HepG2 (cell line): ENCODE measurements around the gene GSPT1. TPM values are rescaled to one million over a fixed set of nuclear protein-coding genes. Genes with fewer than 3 reads are reported as not detected.
"Not testable (repeated sequence)": the region's sequence is repeated elsewhere in the genome, so short reads cannot be mapped to it uniquely, and the experiment has no call there.

Experiments used
- ATAC-seq: fragments of 200-7000 bp; cut with Tn5 transposase; 3 replicates; pipeline ENCODE4 v1.9.1; 2020; ENCODE audit warnings: mild to moderate bottlenecking, moderate library complexity
- BruUV-seq: library from RNA; stranded (reverse); fragments of 400-500 nt; replicated peaks from 2 replicates; lab custom pipeline; 2021; lab: Mats Ljungman, UMichigan
- CTCF ChIA-PET: fragments of 300-600 bp; formaldehyde crosslinking; extraction: SDS; loops from one replicate; lab custom pipeline; 2021; ENCODE audit warnings: low total read pairs, inconsistent platforms, low intra/inter-chr PET ratio; lab: Yijun Ruan, JAX
- POLR2A ChIA-PET: fragments of 350-600 bp; sonication (Branson Sonifier 250); formaldehyde crosslinking; loops from one replicate; lab custom pipeline; 2020; ENCODE audit warnings: antibody characterized with exemption, inconsistent platforms; lab: Yijun Ruan, JAX
- DNase-seq: peaks from one replicate; pipeline ENCODE4 v3.0.0-alpha.2; 2015; ENCODE audit warnings: low spot score
- FAIRE-seq: peaks from 3 replicates; lab custom pipeline; 2011; peaks lifted over from hg19 to GRCh38; lab: Jason Lieb, UNC
- H2AFZ ChIP-seq: one replicate; pipeline ENCODE4 v1.6.1; 2011; ENCODE audit warnings: low read length, inconsistent platforms
- H3K27ac ChIP-seq: fragments of 300-600 bp; 3 replicates; pipeline ENCODE4 v1.8.0; 2011; ENCODE audit warnings: mixed run types, mild to moderate bottlenecking, mixed read lengths, low read length, inconsistent platforms; ENCODE audit not compliant: insufficient read depth; ENCODE audit errors: extremely low read length
- H3K27me3 ChIP-seq, 2 experiments: fragments of 200-600 bp in 1 of 2; 2 replicates in 1 of 2; 3 replicates in 1 of 2; pipeline versions ENCODE4 v1.6.0 to v1.8.0; 2011; ENCODE audit warnings: low read length in 2 of 2, mild to moderate bottlenecking in 2 of 2, moderate library complexity in 2 of 2, inconsistent platforms in 1 of 2; ENCODE audit not compliant: insufficient read depth in 2 of 2, control insufficient read depth in 1 of 2
- H3K36me3 ChIP-seq, 2 experiments: fragments of 200-600 bp in 1 of 2; replicated peaks in 1 of 2; 2 replicates in 1 of 2; 3 replicates in 1 of 2; pipeline versions ENCODE4 v1.5.1 to v1.8.0; 2011; ENCODE audit warnings: low read length in 2 of 2, inconsistent platforms in 1 of 2; ENCODE audit not compliant: insufficient read depth in 2 of 2, control insufficient read depth in 1 of 2
- H3K4me1 ChIP-seq: 2 replicates; pipeline ENCODE4 v1.5.1; 2012; ENCODE audit warnings: low read length, inconsistent platforms; ENCODE audit not compliant: insufficient read depth
- H3K4me2 ChIP-seq: 2 replicates; pipeline ENCODE4 v1.6.0; 2011; ENCODE audit warnings: low read depth, low read length, inconsistent platforms
- H3K4me3 ChIP-seq, 3 experiments: fragments of 200-600 bp in 1 of 3; sonication (generic), shearing (Covaris generic) in 1 of 3; replicated peaks in 1 of 3; 2 replicates each; pipeline ENCODE4 v1.5.1; 2011 to 2016; ENCODE audit warnings: low read length in 3 of 3, inconsistent platforms in 2 of 3, low read depth in 2 of 3, mild to moderate bottlenecking in 2 of 3, control low read depth in 1 of 3, mixed read lengths in 1 of 3; ENCODE audit not compliant: insufficient read depth in 1 of 3
- H3K79me2 ChIP-seq: one replicate; pipeline ENCODE4 v1.6.1; 2011; ENCODE audit warnings: low read length, inconsistent platforms; ENCODE audit not compliant: insufficient read depth
- H3K9ac ChIP-seq: 2 replicates; pipeline ENCODE4 v1.6.0; 2011; ENCODE audit warnings: mild to moderate bottlenecking, low read depth, low read length, inconsistent platforms; ENCODE audit not compliant: insufficient read depth
- H3K9me3 ChIP-seq: 2 replicates; pipeline ENCODE4 v1.5.1; 2012; ENCODE audit warnings: mild to moderate bottlenecking, low read length
- H4K20me1 ChIP-seq: 2 replicates; pipeline ENCODE4 v1.6.0; 2011; ENCODE audit warnings: inconsistent platforms, mild to moderate bottlenecking, low read length, moderate library complexity; ENCODE audit not compliant: insufficient read depth
- CEBPB ChIP-seq: IDR thresholded peaks from 2 replicates; pipeline ENCODE4 v1.6.1; 2011; ENCODE audit warnings: low read depth, low read length, improper control_type of control experiment, borderline replicate concordance
- CEBPG ChIP-seq: IDR thresholded peaks from 2 replicates; pipeline ENCODE4 v1.6.1; 2016
- FOXP1 ChIP-seq, 2 experiments: fragments of 450-650 bp in 1 of 2; IDR thresholded peaks; 2 replicates each; pipeline ENCODE4 v1.6.1; 2017 to 2018; ENCODE audit warnings: antibody characterized with exemption in 1 of 2
- KDM1A ChIP-seq: IDR thresholded peaks from 2 replicates; pipeline ENCODE4 v1.6.1; 2016; ENCODE audit warnings: missing compliant biosample characterization
- LCORL ChIP-seq, 2 experiments: fragments of 450-650 bp in 1 of 2; sonication (generic) in 1 of 2; formaldehyde crosslinking in 1 of 2; IDR thresholded peaks; 2 replicates each; pipeline versions ENCODE4 v1.5.0 to v1.6.1; 2017 to 2020; ENCODE audit warnings: antibody characterized with exemption in 1 of 2, missing genetic modification reagents in 1 of 2
- MNT ChIP-seq: fragments of 450-650 bp; IDR thresholded peaks from 2 replicates; pipeline ENCODE4 v1.6.1; 2016
- PAXIP1 ChIP-seq: sonication (generic); formaldehyde crosslinking; conservative IDR thresholded peaks from 2 replicates; pipeline ENCODE4 v1.4.0; 2020; ENCODE audit warnings: mild to moderate bottlenecking, missing genetic modification reagents, moderate library complexity
- RAD21 ChIP-seq: fragments of 450-650 bp; formaldehyde crosslinking; IDR thresholded peaks from 2 replicates; pipeline ENCODE4 v1.5.0; 2020; ENCODE audit warnings: mild to moderate bottlenecking
- RXRA ChIP-seq: sonication (generic); formaldehyde crosslinking; IDR thresholded peaks from 2 replicates; pipeline ENCODE4 v1.5.1; 2020; ENCODE audit warnings: missing genetic modification reagents
- SALL1 ChIP-seq: sonication (generic); formaldehyde crosslinking; IDR thresholded peaks from 2 replicates; pipeline ENCODE4 v1.8.0; 2022; ENCODE audit warnings: mild to moderate bottlenecking, missing genetic modification reagents
- ZNF280D ChIP-seq: sonication (generic); formaldehyde crosslinking; IDR thresholded peaks from 2 replicates; pipeline ENCODE4 v1.5.1; 2020; ENCODE audit warnings: mild to moderate bottlenecking, missing genetic modification reagents
- ZNF3 ChIP-seq: IDR thresholded peaks from 2 replicates; pipeline ENCODE4 v1.7.0; 2017; ENCODE audit warnings: inconsistent platforms
- ZNF460 ChIP-seq: sonication (generic); formaldehyde crosslinking; IDR thresholded peaks from 2 replicates; pipeline ENCODE4 v1.5.1; 2020; ENCODE audit warnings: missing genetic modification reagents, mild to moderate bottlenecking, borderline replicate concordance
- ZNF629 ChIP-seq: sonication (generic); formaldehyde crosslinking; conservative IDR thresholded peaks from 2 replicates; pipeline ENCODE4 v1.5.0; 2020; ENCODE audit warnings: missing genetic modification reagents
- ZNF768 ChIP-seq: sonication (generic); formaldehyde crosslinking; IDR thresholded peaks from 2 replicates; pipeline ENCODE4 v1.4.0; 2020; ENCODE audit warnings: missing genetic modification reagents
- WGBS: methylation state at CpG from one replicate; pipeline ENCODE4 v1.1.6; 2017; ENCODE audit warnings: low lambda C conversion rate; 5-methylcytosine and 5-hydroxymethylcytosine counted together
- in situ Hi-C: cut with HindIII; loops from 2 replicates; pipeline ENCODE4 v1.10.0; 2017; ENCODE audit warnings: low pct_unique_long_range_greater_than_20kb; ENCODE audit not compliant: extremely low pct_ligation_motif_present
- intact Hi-C: fragments of 100-400 bp; cut with micrococcal nuclease; formaldehyde crosslinking; loops from one replicate; pipeline ENCODE4 v1.10.0; 2022; ENCODE audit not compliant: unreplicated experiment
- polyA plus RNA-seq, 8 experiments: library from polyadenylated mRNA; depleted of rRNA in 3 of 8; stranded (reverse) in 7 of 8; unstranded in 1 of 8; fragments of >200 nt; fragmentation: Illumina TruSeq in 4 of 8; extraction: Trizol in 4 of 8; gene quantifications; 2 replicates each; pipeline versions ENCODE4 v1.2.1 to v1.2.3, GENCODE V29; 2011 to 2016; ENCODE audit warnings: low read depth in 4 of 8, missing spikeins in 1 of 8, mixed read lengths in 1 of 8; ENCODE audit not compliant: insufficient read depth in 1 of 8
- total RNA-seq, 5 experiments: library from RNA; depleted of rRNA; stranded (reverse); fragments of >200 nt; fragmentation: Illumina TruSeq; extraction: Trizol; gene quantifications; 2 replicates each; pipeline ENCODE4 v1.2.3, GENCODE V29; 2016; ENCODE audit warnings: low read depth in 1 of 5

The GSPT1 gene
- total and polyA plus RNA-seq, 2 of the 13 experiments (the other 11 are each of a cell fraction or from before 2014, with no cell fraction given) = 120 to 316 TPM

- FAIRE-seq; H3K79me2 ChIP-seq; intact Hi-C loops; H3K4me2 ChIP-seq; H3K9me3 ChIP-seq; H2AFZ ChIP-seq; H3K4me3 ChIP-seq; H3K9ac ChIP-seq; H4K20me1 ChIP-seq; in situ Hi-C loops; BruUV-seq; CTCF ChIA-PET; H3K36me3 ChIP-seq; H3K27me3 ChIP-seq; H3K27ac ChIP-seq; TF ChIP-seq FOXP1 (CRISPR knock-in tag; IDR thresholded peaks at IDR 0.05): not testable (repeated sequence)
- POLR2A ChIA-PET = interaction anchor here (2.1 to 6.5 kb wide), 3 partner anchors 10 to 28 kb away, joined by 12 to 65 read pairs (median 29); partner anchors contain the start of genes RSL1D1 and ZC3H7A
- peaks cover 42% of the 10 kb centered on the region for H3K4me1 ChIP-seq
- 39% methylated on average over 13 of the region's 13 CpGs for whole genome bisulfite sequencing
- DNase-seq (peak; percentile 83), ATAC-seq (peak; percentile 11; the same call in 1 of the 3 replicates)
- TF ChIP-seq ZNF629 (CRISPR knock-in tag) (peak; percentile 44; the same call in 1 of the 2 replicates), MNT (0 out of 2 replicates have a peak, but pooled peaks have one; percentile 13), FOXP1 (IDR thresholded peaks at IDR 0.05) (0 out of 2 replicates have a peak, but pooled peaks have one; percentile 20), LCORL (IDR thresholded peaks at IDR 0.05) (peak; percentile 48), LCORL (CRISPR knock-in tag; IDR thresholded peaks at IDR 0.05) (0 out of 2 replicates have a peak, but pooled peaks have one; percentile 19), ZNF3 (CRISPR knock-in tag) (0 out of 2 replicates have a peak, but pooled peaks have one; percentile 34), RXRA (CRISPR knock-in tag) (0 out of 2 replicates have a peak, but pooled peaks have one; percentile 34), RAD21 (CRISPR knock-in tag) (peak; percentile 14; the same call in 1 of the 2 replicates), ZNF280D (CRISPR knock-in tag) (0 out of 2 replicates have a peak, but pooled peaks have one; percentile 28), CEBPG (CRISPR knock-in tag) (peak; percentile 74), ZNF768 (CRISPR knock-in tag) (0 out of 2 replicates have a peak, but pooled peaks have one; percentile 21), SALL1 (CRISPR knock-in tag) (peak; percentile 55; the same call in 1 of the 2 replicates), PAXIP1 (0 out of 2 replicates have a peak, but pooled peaks have one; percentile 28), CEBPB (peak; percentile 69; the same call in 1 of the 2 replicates), ZNF460 (CRISPR knock-in tag) (peak; percentile 96), KDM1A (peak; percentile 20; the same call in 1 of the 2 replicates)
Observed at GRCh38 chr16:11825520-11826165, 90.1 kb downstream of the GSPT1 start.
